ENCODE data around the gene KDM2A. TPM values are rescaled to one million over a fixed set of nuclear protein-coding genes. Genes with fewer than 3 reads are reported as not detected.

KDM2A gene
- total RNA-seq, 4 donors from 2014 or later = 38.7 to 88.1 (median 73.5) TPM

- intact Hi-C loops (cut with DNase I) = loop anchor here (2.0 kb wide), 1 partner anchor 51 kb away; no protein-coding TSS in a partner anchor
- H3K27me3 ChIP-seq = no peaks in the 10 kb centered on the region
- no peak for TF ChIP-seq POLR2A (IDR thresholded peaks at IDR 0.05)
- no peak for TF ChIP-seq CTCF (IDR thresholded peaks at IDR 0.05)
- peak overlapping the region; percentile 62 to 98 (median 86) for H3K4me3 ChIP-seq (replicated peaks in 1 of 3)
- peaks cover 0 to 4% of the 10 kb centered on the region in 2 donors for H3K36me3 ChIP-seq
- H3K4me1 ChIP-seq = peaks cover 23 to 63% of the 10 kb centered on the region in 2 donors
- peak overlapping the region; percentile 72 to 78 (median 77) for H3K27ac ChIP-seq
- 10 to 26% methylated on average over 21 to 28 of the region's 30 CpGs for WGBS, 2 donors
- DNase-seq = peak in 1 of 2 donors; percentile 44
- no peaks in the 10 kb centered on the region for H3K9me3 ChIP-seq
These were observed 148.4 kb downstream of the KDM2A start for GRCh38 chr11:67267188-67268080.

- H3K4me1 ChIP-seq = peaks cover 24 to 64% of the 10 kb centered on the region in 2 donors
These were observed 149.3 kb downstream of the KDM2A start for GRCh38 chr11:67268081-67268961.

GRCh38 chr11:67268962-67269268, 149.9 kb downstream of the KDM2A start:
- H3K4me1 ChIP-seq = peaks cover 30 to 70% of the 10 kb centered on the region in 2 donors
- intact Hi-C loops (cut with DNase I) = no loop called here
- no peaks in the 10 kb centered on the region for H3K27me3 ChIP-seq
- DNase-seq = no peak
- H3K27ac ChIP-seq = no peak overlapping the region
- H3K4me3 ChIP-seq (replicated peaks in 1 of 3) = no peak overlapping the region
- peaks cover 0 to 4% of the 10 kb centered on the region in 2 donors for H3K36me3 ChIP-seq
- H3K9me3 ChIP-seq = no peaks in the 10 kb centered on the region
- no peak for TF ChIP-seq CTCF (IDR thresholded peaks at IDR 0.05)
- TF ChIP-seq POLR2A (IDR thresholded peaks at IDR 0.05) = no peak
- 86 to 95% methylated on average over 12 to 13 of the region's 13 CpGs for WGBS, 2 donors

More at GRCh38 chr11:67268081-67268961, 149.3 kb downstream of the KDM2A start:
- H3K4me3 ChIP-seq (replicated peaks in 1 of 3) = no peak overlapping the region
- no peak for DNase-seq
- peak overlapping the region; percentile 26 to 77 (median 72) for H3K27ac ChIP-seq
- TF ChIP-seq POLR2A (IDR thresholded peaks at IDR 0.05) = no peak
- no peak for TF ChIP-seq CTCF (IDR thresholded peaks at IDR 0.05)
- intact Hi-C loops (cut with DNase I) = no loop called here
- H3K36me3 ChIP-seq = peaks cover 0 to 4% of the 10 kb centered on the region in 2 donors
- no peaks in the 10 kb centered on the region for H3K9me3 ChIP-seq
- no peaks in the 10 kb centered on the region for H3K27me3 ChIP-seq
- 67 to 76% methylated on average over 18 to 21 of the region's 21 CpGs for WGBS, 2 donors

GRCh38 chr11:67269401-67270255, 150.6 kb downstream of the KDM2A start:
- no peak overlapping the region for H3K4me3 ChIP-seq (replicated peaks in 1 of 3)
- H3K9me3 ChIP-seq = no peaks in the 10 kb centered on the region
- peaks cover 0 to 4% of the 10 kb centered on the region in 2 donors for H3K36me3 ChIP-seq
- H3K27me3 ChIP-seq = no peaks in the 10 kb centered on the region
- WGBS, 2 donors = 32 to 48% methylated on average over 10 of the region's 15 CpGs
- no peak for DNase-seq
- peaks cover 37 to 77% of the 10 kb centered on the region in 2 donors for H3K4me1 ChIP-seq
- peak overlapping the region in 2 of 3 donors; percentile 45 to 54 for H3K27ac ChIP-seq
- no peak for TF ChIP-seq POLR2A (IDR thresholded peaks at IDR 0.05)
- TF ChIP-seq CTCF (IDR thresholded peaks at IDR 0.05) = no peak
- intact Hi-C loops (cut with DNase I) = no loop called here

Measured in thyroid gland (tissue), 4 donors.